IMR-90 (cell line): ENCODE data around the gene F11. TPM values are rescaled to one million over a fixed set of nuclear protein-coding genes. Genes with fewer than 3 reads are reported as not detected.

Experiments used
- ATAC-seq: fragments of 200-7000 bp; cut with Tn5 transposase; 2 replicates; pipeline ENCODE4 v1.9.1; 2020; ENCODE audit warnings: low read depth, mild to moderate bottlenecking, moderate library complexity
- BruUV-seq: library from RNA; stranded (reverse); fragments of 400-500 nt; replicated peaks from 2 replicates; lab custom pipeline; 2021; lab: Mats Ljungman, UMichigan
- CTCF ChIA-PET: fragments of 300-600 bp; formaldehyde crosslinking; extraction: SDS; loops from one replicate; lab custom pipeline; 2021; ENCODE audit warnings: antibody characterized with exemption; lab: Yijun Ruan, JAX
- POLR2A ChIA-PET: fragments of 300-600 bp; sonication (Branson Sonifier 250); formaldehyde crosslinking; loops from one replicate; lab custom pipeline; 2022; ENCODE audit warnings: antibody characterized with exemption; ENCODE audit not compliant: unreplicated experiment; lab: Charles Lee
- DNase-seq: peaks from one replicate; pipeline ENCODE4 v3.0.0; 2013
- H2AFZ ChIP-seq: replicated peaks from 2 replicates; pipeline ENCODE3; 2013; ENCODE audit warnings: low read length, mild to moderate bottlenecking; ENCODE audit not compliant: poor library complexity
- H2AK5ac ChIP-seq: 2 replicates; pipeline ENCODE4 v1.6.1; 2013; ENCODE audit warnings: low read depth, low read length, inconsistent platforms
- H2AK9ac ChIP-seq: replicated peaks from 2 replicates; pipeline ENCODE3; 2013; ENCODE audit warnings: mild to moderate bottlenecking, low read depth, low read length, moderate library complexity; ENCODE audit not compliant: poor library complexity
- H2BK120ac ChIP-seq: 2 replicates; pipeline ENCODE4 v1.6.1; 2013; ENCODE audit warnings: low read depth, low read length, inconsistent platforms
- H2BK15ac ChIP-seq: 3 replicates; pipeline ENCODE4 v1.6.1; 2013; ENCODE audit warnings: low read depth, low read length, inconsistent platforms
- H2BK20ac ChIP-seq: 2 replicates; pipeline ENCODE4 v1.6.1; 2013; ENCODE audit warnings: low read depth, mild to moderate bottlenecking, inconsistent platforms, low read length, moderate library complexity
- H2BK5ac ChIP-seq: 2 replicates; pipeline ENCODE4 v1.6.1; 2013; ENCODE audit warnings: mild to moderate bottlenecking, low read depth, low read length, inconsistent platforms; ENCODE audit not compliant: poor library complexity, severe bottlenecking
- H3K14ac ChIP-seq: replicated peaks from 2 replicates; pipeline ENCODE4 v1.6.1; 2013; ENCODE audit warnings: low read depth, low read length, inconsistent platforms
- H3K18ac ChIP-seq: 2 replicates; pipeline ENCODE4 v1.6.1; 2013; ENCODE audit warnings: low read depth, low read length, control low read depth
- H3K23ac ChIP-seq: 2 replicates; pipeline ENCODE4 v1.6.1; 2013; ENCODE audit warnings: low read depth, low read length, inconsistent platforms
- H3K27ac ChIP-seq: 2 replicates; pipeline ENCODE4 v1.5.1; 2013; ENCODE audit warnings: mild to moderate bottlenecking, control low read depth, low read length; ENCODE audit not compliant: insufficient read depth
- H3K27me3 ChIP-seq: 2 replicates; pipeline ENCODE4 v1.6.1; 2013; ENCODE audit warnings: low read length; ENCODE audit not compliant: control insufficient read depth, insufficient read depth
- H3K36me3 ChIP-seq: 2 replicates; pipeline ENCODE4 v1.6.1; 2013; ENCODE audit warnings: low read length, mixed read lengths; ENCODE audit not compliant: control insufficient read depth, insufficient read depth
- H3K4ac ChIP-seq: 2 replicates; pipeline ENCODE4 v1.6.1; 2013; ENCODE audit warnings: low read depth, low read length, inconsistent platforms
- H3K4me1 ChIP-seq: 2 replicates; pipeline ENCODE4 v1.6.1; 2013; ENCODE audit warnings: low read length, mixed read lengths; ENCODE audit not compliant: control insufficient read depth, insufficient read depth
- H3K4me2 ChIP-seq: 2 replicates; pipeline ENCODE4 v1.6.1; 2013; ENCODE audit warnings: low read depth, mild to moderate bottlenecking, control low read depth, low read length, moderate library complexity
- H3K4me3 ChIP-seq: 2 replicates; pipeline ENCODE4 v1.5.1; 2013; ENCODE audit warnings: low read depth, mild to moderate bottlenecking, control low read depth, low read length, moderate library complexity; ENCODE audit not compliant: insufficient read depth
- H3K56ac ChIP-seq: 2 replicates; pipeline ENCODE4 v1.6.1; 2013; ENCODE audit warnings: low read length, inconsistent platforms; ENCODE audit not compliant: insufficient read depth; ENCODE audit errors: extremely low read depth
- H3K79me1 ChIP-seq, 2 experiments: 2 replicates each; pipeline ENCODE4 v1.6.1; 2013; ENCODE audit warnings: low read length in 2 of 2, inconsistent platforms in 1 of 2, low read depth in 1 of 2
- H3K9ac ChIP-seq: 2 replicates; pipeline ENCODE4 v1.6.1; 2013; ENCODE audit warnings: low read depth, low read length, control low read depth
- H3K9me1 ChIP-seq: 2 replicates; pipeline ENCODE4 v1.6.1; 2013; ENCODE audit warnings: low read length, inconsistent platforms; ENCODE audit not compliant: insufficient read depth
- H3K9me3 ChIP-seq: 2 replicates; pipeline ENCODE4 v1.6.1; 2013; ENCODE audit warnings: low read length; ENCODE audit not compliant: control insufficient read depth, insufficient read depth
- H4K20me1 ChIP-seq: 2 replicates; pipeline ENCODE4 v1.6.1; 2013; ENCODE audit warnings: low read length, inconsistent platforms; ENCODE audit not compliant: insufficient read depth
- H4K5ac ChIP-seq: 2 replicates; pipeline ENCODE4 v1.6.1; 2013; ENCODE audit warnings: mild to moderate bottlenecking, low read depth, low read length, control low read depth
- H4K8ac ChIP-seq, 2 experiments: 2 replicates each; pipeline ENCODE4 v1.6.1; 2013; ENCODE audit warnings: low read depth in 2 of 2, low read length in 2 of 2, control low read depth in 1 of 2, inconsistent platforms in 1 of 2
- H4K91ac ChIP-seq: 2 replicates; pipeline ENCODE4 v1.6.1; 2013; ENCODE audit warnings: low read depth, low read length, inconsistent platforms; ENCODE audit not compliant: insufficient read depth
- FOS ChIP-seq: fragments of 150-350 bp; IDR thresholded peaks from 2 replicates; pipeline ENCODE4 v1.6.1; 2016; ENCODE audit warnings: low read depth, low read length
- MAFK ChIP-seq: IDR thresholded peaks from 2 replicates; pipeline ENCODE4 v1.6.1; 2012; ENCODE audit warnings: low read depth, low read length, improper control_type of control experiment
- NFE2L2 ChIP-seq: fragments of 150-350 bp; IDR thresholded peaks from 2 replicates; pipeline ENCODE4 v1.6.1; 2016; ENCODE audit warnings: low read depth, mild to moderate bottlenecking, low read length
- RCOR1 ChIP-seq: IDR thresholded peaks from 2 replicates; pipeline ENCODE4 v1.6.1; 2012; ENCODE audit warnings: mild to moderate bottlenecking, low read length, improper control_type of control experiment; ENCODE audit not compliant: insufficient replicate concordance
- SMC3 ChIP-seq: fragments of 150-350 bp; IDR thresholded peaks from 2 replicates; pipeline ENCODE4 v1.6.1; 2016; ENCODE audit warnings: low read depth, mild to moderate bottlenecking, antibody characterized with exemption, low read length, moderate library complexity
- WGBS, 2 experiments: methylation state at CpG; one replicate each; pipeline versions ENCODE4 v1.1.5 to v1.1.7; 2013; ENCODE audit warnings: missing lambda C conversion rate in 2 of 2; ENCODE audit not compliant: insufficient read length in 1 of 2; ENCODE audit errors: extremely low coverage in 2 of 2; 5-methylcytosine and 5-hydroxymethylcytosine counted together
- dilution Hi-C: fragments of 300-500 bp; cut with HindIII; formaldehyde crosslinking; loops from one replicate; pipeline ENCODE4 v1.14.3; 2018; ENCODE audit warnings: low sequenced_read_pairs; ENCODE audit not compliant: unreplicated experiment
- in situ Hi-C: fragments of 300-500 bp; cut with MboI; formaldehyde crosslinking; loops from 3 replicates; pipeline ENCODE4 v1.14.3; 2019; ENCODE audit warnings: low sequenced_read_pairs, inconsistent platforms, mixed read lengths
- intact Hi-C: fragments of 100-400 bp; cut with micrococcal nuclease; formaldehyde crosslinking; loops from 2 replicates; pipeline ENCODE4 v1.10.0; 2022
- polyA plus RNA-seq, 3 experiments: library from polyadenylated mRNA; depleted of rRNA; stranded (reverse); fragments of >200 nt; gene quantifications; 2 replicates each; pipeline ENCODE4 v1.2.3, GENCODE V29; 2012; ENCODE audit warnings: low replicate concordance in 1 of 3
- total RNA-seq: library from RNA; depleted of rRNA; stranded (reverse); fragments of >200 nt; gene quantifications from 2 replicates; pipeline ENCODE4 v1.2.3, GENCODE V29; 2012

Gene F11
- total and polyA plus RNA-seq, 2 of the 4 experiments (the other 2 are of a cell fraction) = not detected

GRCh38 chr4:186227744-186228513, 38.1 kb upstream of the F11 start:
- Histone ChIP-seq H3K9me3 (no peaks in the 10 kb centered on the region), H2AK5ac (no peak overlapping the region), H3K56ac (no peak overlapping the region), H3K4me1 (no peaks in the 10 kb centered on the region), H3K4ac (no peak overlapping the region), H4K5ac (no peak overlapping the region), H3K23ac (no peak overlapping the region), H2AK9ac (no peak overlapping the region), H2AFZ (no peak overlapping the region), H2BK5ac (no peak overlapping the region), H3K18ac (no peak overlapping the region), H3K4me3 (no peak overlapping the region), H2BK20ac (no peak overlapping the region), H3K9ac (no peak overlapping the region), H3K14ac (no peak overlapping the region), H4K8ac (no peak overlapping the region), H4K91ac (no peak overlapping the region), H3K4me2 (no peak overlapping the region; the same call in 1 of the 2 replicates), H4K20me1 (no peaks in the 10 kb centered on the region), H3K79me1 (no peaks in the 10 kb centered on the region), H3K27me3 (no peaks in the 10 kb centered on the region), H3K27ac (no peak overlapping the region), H2BK15ac (no peak overlapping the region), H2BK120ac (no peak overlapping the region), H3K9me1 (no peaks in the 10 kb centered on the region), H3K36me3 (no peaks in the 10 kb centered on the region)
- DNase-seq (no peak), ATAC-seq (no peak)
- in situ Hi-C loops (no loop called here), dilution Hi-C loops (no loop called here), intact Hi-C loops (no loop called here)
- 50% methylated on average over 2 of the region's 2 CpGs; no CpG with 5 or more reads in 1 of the 2 experiments for WGBS, 2 experiments
- no peak for TF ChIP-seq MAFK
- no peak for TF ChIP-seq FOS
- TF ChIP-seq NFE2L2 = no peak
- TF ChIP-seq RCOR1 = no peak
- no peak for TF ChIP-seq SMC3
- POLR2A ChIA-PET = no interaction called here
- BruUV-seq = no TSS peak
- CTCF ChIA-PET = no interaction called here
